Activated CD8-positive, alpha-beta T cell treated with anti-CD3 and anti-CD28 coated beads, Interleukin-2, amount 10 ng/mL, durations not matched to agents 7 days and 5 days (primary cell): ENCODE data around the gene PAPPA. TPM values are rescaled to one million over a fixed set of nuclear protein-coding genes. Genes with fewer than 3 reads are reported as not detected.

Source experiments
- ATAC-seq: fragments of 150-1000 bp; cut with Tn5 transposase; one replicate; pipeline ENCODE4 v1.10.0; 2021; ENCODE audit warnings: moderate library complexity
- CTCF ChIA-PET: fragments of 350-600 bp; sonication (Branson Sonifier 250); formaldehyde crosslinking; loops from one replicate; lab custom pipeline; 2021; ENCODE audit warnings: antibody characterized with exemption; lab: Charles Lee
- POLR2A ChIA-PET: fragments of 350-600 bp; sonication (Branson Sonifier 250); formaldehyde crosslinking; loops from one replicate; lab custom pipeline; 2021; ENCODE audit warnings: antibody characterized with exemption; lab: Charles Lee
- DNase-seq: peaks from one replicate; pipeline ENCODE4 v3.0.0-alpha.2; 2020
- H3K27ac Mint-ChIP-seq: one replicate; pipeline ENCODE4 v1.8.0; 2021; ENCODE audit warnings: mild to moderate bottlenecking, mixed read lengths
- H3K27me3 Mint-ChIP-seq: one replicate; pipeline ENCODE4 v1.8.0; 2021; ENCODE audit warnings: low read depth, mixed read lengths
- H3K36me3 Mint-ChIP-seq: one replicate; pipeline ENCODE4 v1.8.0; 2021; ENCODE audit warnings: low read depth, mixed read lengths
- H3K4me1 Mint-ChIP-seq: one replicate; pipeline ENCODE4 v1.8.0; 2021; ENCODE audit warnings: low read depth, mixed read lengths
- H3K4me3 Mint-ChIP-seq: one replicate; pipeline ENCODE4 v1.8.0; 2021; ENCODE audit warnings: mild to moderate bottlenecking, mixed read lengths
- H3K9me3 Mint-ChIP-seq: one replicate; pipeline ENCODE4 v1.8.0; 2022; ENCODE audit warnings: mixed read lengths; ENCODE audit not compliant: insufficient read depth
- total RNA-seq, 2 experiments: library from RNA; stranded (reverse); gene quantifications; one replicate each; pipeline ENCODE4 v1.2.3, GENCODE V29; 2021

Gene PAPPA
- total RNA-seq, 2 experiments from 2014 or later, result not detected

- H3K4me1 Mint-ChIP-seq, result no peaks in the 10 kb centered on the region
- no peaks in the 10 kb centered on the region for H3K36me3 Mint-ChIP-seq
- H3K4me3 Mint-ChIP-seq, result no peak overlapping the region
- CTCF ChIA-PET, result no interaction called here
- H3K27me3 Mint-ChIP-seq, result no peaks in the 10 kb centered on the region
- POLR2A ChIA-PET, result no interaction called here
- no peak overlapping the region for H3K27ac Mint-ChIP-seq
- DNase-seq, result no peak
- no peaks in the 10 kb centered on the region for H3K9me3 Mint-ChIP-seq
- no peak for ATAC-seq
These were observed 60.1 kb downstream of the PAPPA start for GRCh38 chr9:116213693-116214047.

DNA sequence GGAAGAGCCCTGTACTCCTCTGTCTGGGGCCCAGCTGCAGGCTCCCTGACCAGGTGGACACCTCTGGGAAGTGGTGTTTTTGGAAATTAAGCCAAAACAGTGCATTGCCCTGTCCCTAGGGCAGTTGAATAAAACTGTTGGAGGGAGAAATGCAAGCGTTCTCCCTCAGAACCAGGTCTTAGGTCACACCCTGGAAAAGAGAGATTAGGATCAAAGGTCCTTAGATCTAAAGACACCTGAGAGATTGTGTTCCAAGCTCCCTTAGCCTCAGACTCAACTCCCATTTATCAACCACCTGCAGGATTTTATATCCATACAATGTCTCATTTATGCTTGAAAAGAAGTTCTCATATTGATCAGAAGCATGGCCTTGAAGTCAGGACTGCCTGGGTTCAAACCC lies 64.8 kb downstream of the PAPPA start:
- POLR2A ChIA-PET, result no interaction called here
- no peak overlapping the region for H3K4me3 Mint-ChIP-seq
- DNase-seq (no peak), ATAC-seq (no peak)
- no peak overlapping the region for H3K27ac Mint-ChIP-seq
- no peaks in the 10 kb centered on the region for H3K4me1 Mint-ChIP-seq
- H3K9me3 Mint-ChIP-seq, result no peaks in the 10 kb centered on the region
- CTCF ChIA-PET, result no interaction called here
- H3K27me3 Mint-ChIP-seq, result no peaks in the 10 kb centered on the region
- H3K36me3 Mint-ChIP-seq, result no peaks in the 10 kb centered on the region

GRCh38 chr9:116219686-116220085 lies 66.1 kb downstream of the PAPPA start:
- no peaks in the 10 kb centered on the region for H3K4me1 Mint-ChIP-seq

GRCh38 chr9:116223926-116224325 lies 70.3 kb downstream of the PAPPA start:
- Mint-ChIP-seq H3K27ac (no peak overlapping the region), H3K4me3 (no peak overlapping the region), H3K36me3 (no peaks in the 10 kb centered on the region), H3K4me1 (no peaks in the 10 kb centered on the region), H3K27me3 (no peaks in the 10 kb centered on the region), H3K9me3 (no peaks in the 10 kb centered on the region)
- ATAC-seq (no peak), DNase-seq (no peak)
- CTCF ChIA-PET, result no interaction called here
- POLR2A ChIA-PET, result no interaction called here

More at GRCh38 chr9:116219686-116220085, 66.1 kb downstream of the PAPPA start:
- ATAC-seq (no peak), DNase-seq (no peak)
- POLR2A ChIA-PET, result no interaction called here
- no peak overlapping the region for H3K27ac Mint-ChIP-seq
- H3K36me3 Mint-ChIP-seq, result no peaks in the 10 kb centered on the region
- H3K4me3 Mint-ChIP-seq, result no peak overlapping the region
- H3K27me3 Mint-ChIP-seq, result no peaks in the 10 kb centered on the region
- CTCF ChIA-PET, result no interaction called here
- no peaks in the 10 kb centered on the region for H3K9me3 Mint-ChIP-seq

DNA sequence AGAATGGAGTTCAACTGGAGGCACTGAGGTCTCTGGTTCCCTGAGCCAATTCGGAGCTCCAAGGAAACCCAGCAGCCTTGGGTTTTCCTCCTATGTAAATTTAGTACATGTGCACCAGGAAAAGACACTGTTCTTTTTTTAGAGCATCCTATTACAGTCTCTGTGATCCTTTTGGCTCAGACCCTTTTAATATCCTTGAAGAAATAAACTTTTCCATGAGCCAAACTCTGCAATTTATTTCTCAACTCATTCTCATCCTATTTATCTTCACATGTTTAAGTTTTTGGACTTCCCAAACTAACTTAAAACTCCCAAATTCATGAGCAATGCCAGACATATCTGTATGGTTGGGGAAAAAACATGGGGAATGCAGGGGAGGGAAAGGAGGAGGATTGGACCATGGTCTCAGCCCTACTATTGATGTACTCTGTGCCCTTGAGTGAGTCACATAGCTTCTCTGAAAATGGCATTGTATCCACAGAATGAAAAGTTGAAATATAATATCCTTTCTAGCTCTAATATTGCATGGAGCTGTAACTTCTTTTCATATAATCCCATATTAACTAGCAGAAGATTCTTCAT lies 76.6 kb downstream of the PAPPA start:
- DNase-seq, result no peak
- no peak overlapping the region for H3K4me3 Mint-ChIP-seq

DNA sequence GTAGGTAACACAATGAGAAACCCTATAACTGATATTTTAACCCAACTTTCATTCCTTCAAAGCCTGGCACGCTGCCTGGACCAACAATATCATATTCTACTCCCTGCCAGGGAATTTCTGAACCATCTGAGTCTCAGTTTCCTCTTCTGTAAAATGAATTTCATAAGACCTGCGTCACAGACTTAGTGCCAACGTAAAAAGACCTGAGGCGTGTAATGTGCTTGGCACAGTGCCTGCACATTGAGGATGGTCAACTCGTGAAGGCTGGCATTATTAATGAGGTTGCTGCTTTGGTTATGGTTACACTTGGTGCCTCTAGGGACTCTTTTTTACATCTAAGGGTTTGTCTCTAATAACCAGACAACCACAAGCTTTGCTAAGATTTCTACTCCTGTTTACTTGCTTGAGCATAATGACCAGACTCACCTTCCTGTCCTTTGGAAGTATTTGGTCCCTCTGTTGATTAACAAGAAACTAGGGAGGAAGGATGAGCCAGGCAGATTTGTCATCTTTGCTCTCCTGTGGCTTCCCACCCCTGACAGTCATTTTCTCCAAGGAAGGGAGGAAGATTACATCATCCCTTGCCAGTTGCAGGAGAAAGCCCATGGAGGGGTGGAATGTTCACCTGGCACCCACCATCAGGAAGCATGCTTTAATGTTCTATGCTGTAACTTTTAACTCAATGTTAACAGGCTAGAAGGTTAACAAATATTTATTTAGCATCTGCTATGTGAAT lies 79.0 kb downstream of the PAPPA start:
- Mint-ChIP-seq H3K4me1 (no peaks in the 10 kb centered on the region), H3K4me3 (no peak overlapping the region), H3K9me3 (peaks cover 5% of the 10 kb centered on the region), H3K36me3 (no peaks in the 10 kb centered on the region), H3K27me3 (no peaks in the 10 kb centered on the region), H3K27ac (no peak overlapping the region)
- ATAC-seq, result no peak
- ChIA-PET CTCF (no interaction called here), POLR2A (no interaction called here)
- no peak for DNase-seq

More for the DNA sequence above, 76.6 kb downstream of the PAPPA start:
- H3K27ac Mint-ChIP-seq, result no peak overlapping the region
- no peaks in the 10 kb centered on the region for H3K4me1 Mint-ChIP-seq
- no peaks in the 10 kb centered on the region for H3K9me3 Mint-ChIP-seq
- no peaks in the 10 kb centered on the region for H3K36me3 Mint-ChIP-seq
- no peak for ATAC-seq
- H3K27me3 Mint-ChIP-seq, result no peaks in the 10 kb centered on the region
- POLR2A ChIA-PET, result no interaction called here
- CTCF ChIA-PET, result no interaction called here

DNA sequence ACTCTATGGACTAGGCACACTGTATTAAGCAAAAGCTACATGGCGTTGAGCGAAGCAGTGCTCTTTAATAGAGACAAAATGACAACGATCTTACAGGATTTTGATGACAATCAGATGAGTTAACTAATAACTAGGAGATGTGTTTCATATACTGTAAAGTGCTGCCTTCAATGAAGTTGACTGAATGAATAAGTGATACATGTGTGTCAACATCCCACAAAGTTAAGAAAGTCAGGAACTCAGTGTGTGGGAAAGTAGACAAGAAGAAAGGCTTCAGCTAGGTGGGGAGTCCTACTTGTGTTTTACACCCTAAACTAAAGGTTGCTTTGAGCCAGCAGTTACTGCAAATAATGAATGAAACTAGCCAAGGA lies 79.6 kb downstream of the PAPPA start:
- POLR2A ChIA-PET, result no interaction called here

DNA sequence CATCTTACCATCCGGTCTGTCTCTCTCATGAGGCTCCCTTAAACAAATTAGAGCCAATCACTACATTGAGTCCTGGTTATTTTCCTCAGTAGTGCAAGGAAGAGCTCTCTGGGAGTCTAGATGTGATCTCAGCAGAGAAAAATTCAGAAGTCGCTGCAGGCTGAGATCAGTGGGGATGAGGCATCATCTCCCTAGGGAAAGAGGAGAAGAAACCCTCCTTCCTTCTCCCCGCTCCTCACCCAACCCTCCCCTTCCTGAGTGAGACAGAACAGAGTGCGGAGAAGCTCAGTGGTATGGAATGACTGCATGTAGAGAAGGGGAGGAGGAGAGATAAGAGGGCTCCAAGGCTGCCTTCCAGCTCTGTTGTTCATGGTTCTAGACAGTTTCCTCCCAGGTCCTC lies 80.5 kb downstream of the PAPPA start:
- ChIA-PET POLR2A (no interaction called here), CTCF (no interaction called here)
- DNase-seq (no peak), ATAC-seq (no peak)
- Mint-ChIP-seq H3K9me3 (peaks cover 5% of the 10 kb centered on the region), H3K27me3 (no peaks in the 10 kb centered on the region), H3K36me3 (no peaks in the 10 kb centered on the region), H3K4me1 (no peaks in the 10 kb centered on the region), H3K27ac (no peak overlapping the region), H3K4me3 (no peak overlapping the region)

More for the DNA sequence above, 79.6 kb downstream of the PAPPA start:
- Mint-ChIP-seq H3K4me3 (no peak overlapping the region), H3K36me3 (no peaks in the 10 kb centered on the region), H3K27me3 (no peaks in the 10 kb centered on the region), H3K27ac (no peak overlapping the region), H3K4me1 (no peaks in the 10 kb centered on the region), H3K9me3 (peaks cover 5% of the 10 kb centered on the region)
- CTCF ChIA-PET, result no interaction called here
- no peak for DNase-seq
- ATAC-seq, result no peak

DNA sequence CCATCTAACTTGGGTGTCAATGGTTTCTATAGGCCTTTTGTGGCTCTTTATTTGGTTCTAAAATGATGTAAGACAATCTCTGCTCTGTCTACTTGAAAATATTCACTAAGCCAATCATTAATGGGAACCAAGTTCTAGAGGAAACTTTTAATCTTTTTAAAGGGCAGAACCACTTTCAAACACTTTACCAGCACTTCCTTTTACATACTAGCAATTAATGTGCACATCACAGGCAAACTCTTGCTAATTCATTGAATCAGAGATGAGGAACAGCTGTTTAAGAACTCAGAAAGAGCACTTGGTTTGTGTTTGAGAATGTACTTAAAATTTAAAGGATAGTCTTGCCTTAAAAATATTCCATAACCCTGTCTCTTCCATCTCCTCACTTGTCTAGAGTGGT lies 83.4 kb downstream of the PAPPA start:
- Mint-ChIP-seq H3K36me3 (no peaks in the 10 kb centered on the region), H3K9me3 (peaks cover 5% of the 10 kb centered on the region), H3K4me1 (no peaks in the 10 kb centered on the region), H3K4me3 (no peak overlapping the region), H3K27me3 (no peaks in the 10 kb centered on the region), H3K27ac (no peak overlapping the region)
- CTCF ChIA-PET, result no interaction called here
- DNase-seq (no peak), ATAC-seq (no peak)
- POLR2A ChIA-PET, result no interaction called here

DNA sequence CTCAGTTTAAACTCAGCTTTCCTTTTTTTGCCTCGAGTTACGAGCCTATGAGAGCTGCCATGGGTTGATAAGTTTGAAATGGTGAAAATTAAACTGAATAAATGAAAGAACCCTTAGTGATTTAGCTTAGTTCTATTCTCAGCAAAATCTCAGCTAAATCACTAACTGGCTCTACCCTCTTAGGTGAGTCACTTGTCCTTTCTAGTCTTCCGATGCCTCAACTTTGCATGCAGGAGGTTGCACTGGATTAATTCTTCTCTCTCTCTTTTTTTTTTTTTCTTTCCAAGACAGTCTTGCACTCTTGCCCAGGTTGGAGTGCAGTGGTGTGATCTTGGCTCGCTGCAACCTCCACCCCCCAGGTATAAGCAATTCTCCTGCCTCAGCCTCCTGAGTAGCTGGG lies 83.9 kb downstream of the PAPPA start:
- POLR2A ChIA-PET, result no interaction called here
- no peak overlapping the region for H3K27ac Mint-ChIP-seq

GRCh38 chr9:116238225-116238624 lies 84.6 kb downstream of the PAPPA start:
- ChIA-PET POLR2A (no interaction called here), CTCF (no interaction called here)
- H3K4me1 Mint-ChIP-seq, result no peaks in the 10 kb centered on the region
- no peak for DNase-seq
- no peak overlapping the region for H3K27ac Mint-ChIP-seq
- peaks cover 5% of the 10 kb centered on the region for H3K9me3 Mint-ChIP-seq
- H3K27me3 Mint-ChIP-seq, result no peaks in the 10 kb centered on the region
- H3K4me3 Mint-ChIP-seq, result no peak overlapping the region
- no peak for ATAC-seq
- no peaks in the 10 kb centered on the region for H3K36me3 Mint-ChIP-seq

More for the DNA sequence above, 83.9 kb downstream of the PAPPA start:
- DNase-seq, result no peak
- H3K9me3 Mint-ChIP-seq, result peaks cover 5% of the 10 kb centered on the region
- no peaks in the 10 kb centered on the region for H3K27me3 Mint-ChIP-seq
- no peaks in the 10 kb centered on the region for H3K36me3 Mint-ChIP-seq
- no peak overlapping the region for H3K4me3 Mint-ChIP-seq
- H3K4me1 Mint-ChIP-seq, result no peaks in the 10 kb centered on the region
- ATAC-seq, result no peak
- CTCF ChIA-PET, result no interaction called here

GRCh38 chr9:116238776-116239340 lies 85.3 kb downstream of the PAPPA start:
- no peak overlapping the region for H3K27ac Mint-ChIP-seq
- H3K4me1 Mint-ChIP-seq, result no peaks in the 10 kb centered on the region
- no peaks in the 10 kb centered on the region for H3K27me3 Mint-ChIP-seq
- no peak for ATAC-seq
- CTCF ChIA-PET, result no interaction called here
- H3K9me3 Mint-ChIP-seq, result peaks cover 5% of the 10 kb centered on the region
- DNase-seq, result no peak
- H3K36me3 Mint-ChIP-seq, result no peaks in the 10 kb centered on the region
- no peak overlapping the region for H3K4me3 Mint-ChIP-seq
- POLR2A ChIA-PET, result no interaction called here
